ENCODE measurements around the gene NPAS2.

NPAS2 gene

GRCh38 chr2:100980046-100980445, 160.1 kb downstream of the NPAS2 start:
- CTCF ChIA-PET: no interaction called here
- DNase-seq (ENCODE audit: extremely low spot score): no peak
- POLR2A ChIA-PET: no interaction called here
- TF ChIP-seq ELF4 (IDR thresholded peaks at IDR 0.05): no peak

DNA sequence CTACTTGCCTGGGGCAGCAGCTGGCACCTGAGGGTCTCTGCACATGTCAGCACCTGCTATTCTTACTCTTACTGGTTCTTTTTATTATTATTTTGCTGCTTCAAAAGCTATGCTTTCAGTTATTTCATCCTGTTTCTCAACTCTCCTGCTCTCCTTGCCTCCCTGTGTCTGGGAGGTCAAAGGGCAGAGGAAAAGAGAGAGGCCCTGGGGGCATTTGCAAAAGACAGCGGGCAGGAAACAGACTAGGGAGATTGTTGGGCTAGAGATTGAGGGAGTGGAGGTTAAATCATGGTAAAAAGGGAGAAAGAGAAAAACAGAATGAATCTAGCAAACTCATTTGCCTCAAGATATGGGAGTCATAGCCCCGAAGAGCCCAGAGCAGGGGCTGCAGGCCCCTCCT, 161.1 kb downstream of the NPAS2 start:
- DNase-seq (ENCODE audit: extremely low spot score): no peak
- TF ChIP-seq FOXK2 (IDR thresholded peaks at IDR 0.05): no peak
- ChIA-PET CTCF (no interaction called here), POLR2A (no interaction called here)

DNA sequence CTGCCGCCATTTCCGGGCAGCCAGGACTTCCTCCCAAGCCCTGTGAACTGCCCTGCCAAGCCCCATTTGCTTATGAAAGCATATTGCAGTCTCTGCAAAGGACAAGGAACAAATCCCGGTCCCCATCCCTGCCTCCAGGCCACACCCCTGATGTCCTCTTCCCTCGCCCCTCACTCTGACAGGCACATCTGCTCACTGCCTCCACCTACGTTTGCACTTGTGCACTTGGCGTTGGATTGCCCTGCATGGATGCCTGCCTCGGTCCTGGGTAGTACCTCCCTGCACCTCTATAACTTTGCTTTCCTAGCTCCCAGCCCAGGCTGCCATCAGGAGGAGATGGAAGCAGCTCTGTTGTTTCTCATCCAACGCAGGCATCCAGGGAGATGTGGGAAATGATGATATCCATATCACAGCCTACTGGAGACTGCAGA, 162.5 kb downstream of the NPAS2 start:
- no peak for TF ChIP-seq LEF1 (IDR thresholded peaks at IDR 0.05; ENCODE audit: borderline replicate concordance)
- TF ChIP-seq BHLHE40 (IDR thresholded peaks at IDR 0.05; ENCODE audit: borderline replicate concordance): no peak
- TF ChIP-seq FOXK2 (IDR thresholded peaks at IDR 0.05): no peak
- TF ChIP-seq PKNOX1 (IDR thresholded peaks at IDR 0.05): no peak
- TF ChIP-seq FOXA1 (IDR thresholded peaks at IDR 0.05): no peak
- no peak for TF ChIP-seq ZNF384 (IDR thresholded peaks at IDR 0.05)
- TF ChIP-seq TARDBP (IDR thresholded peaks at IDR 0.05): no peak
- TF ChIP-seq L3MBTL2 (conservative IDR thresholded peaks at IDR 0.05): no peak
- no peak for TF ChIP-seq SP1 (IDR thresholded peaks at IDR 0.05)
- no peak for TF ChIP-seq HDGF (IDR thresholded peaks at IDR 0.05; ENCODE audit: borderline replicate concordance)
- TF ChIP-seq FOXM1 (IDR thresholded peaks at IDR 0.05; ENCODE audit: borderline replicate concordance): no peak
- no peak for DNase-seq (ENCODE audit: extremely low spot score)
- POLR2A ChIA-PET: interaction anchor here (0.6 kb wide), 1 partner anchor 246 kb away, joined by 5 read pairs; no protein-coding TSS in a partner anchor
- CTCF ChIA-PET: interaction anchor here (0.6 to 0.9 kb wide), 2 partner anchors 371 to 1531 kb away, joined by 3 to 4 read pairs; no protein-coding TSS in a partner anchor

- ChIA-PET CTCF (interaction anchor here (0.6 to 0.9 kb wide), 3 partner anchors 253 to 1531 kb away, joined by 3 to 5 read pairs (median 4); no protein-coding TSS in a partner anchor), POLR2A (interaction anchor here (0.6 kb wide), 1 partner anchor 247 kb away, joined by 5 read pairs; no protein-coding TSS in a partner anchor)
- TF ChIP-seq SUZ12 (IDR thresholded peaks at IDR 0.05): no peak
- TF ChIP-seq TARDBP (IDR thresholded peaks at IDR 0.05): no peak
- no peak for TF ChIP-seq SP1 (IDR thresholded peaks at IDR 0.05)
- no peak for TF ChIP-seq FOXA1 (IDR thresholded peaks at IDR 0.05)
- TF ChIP-seq ZNF384 (IDR thresholded peaks at IDR 0.05): no peak
- TF ChIP-seq FOXM1 (IDR thresholded peaks at IDR 0.05; ENCODE audit: borderline replicate concordance): no peak
- TF ChIP-seq ARNT (IDR thresholded peaks at IDR 0.05): no peak
- no peak for TF ChIP-seq HDGF (IDR thresholded peaks at IDR 0.05; ENCODE audit: borderline replicate concordance)
- TF ChIP-seq BHLHE40 (IDR thresholded peaks at IDR 0.05; ENCODE audit: borderline replicate concordance): no peak
- no peak for TF ChIP-seq PKNOX1 (IDR thresholded peaks at IDR 0.05)
- TF ChIP-seq NFRKB (IDR thresholded peaks at IDR 0.05): no peak
- TF ChIP-seq FOXK2 (IDR thresholded peaks at IDR 0.05): no peak
- TF ChIP-seq L3MBTL2 (conservative IDR thresholded peaks at IDR 0.05): no peak
- TF ChIP-seq LEF1 (IDR thresholded peaks at IDR 0.05; ENCODE audit: borderline replicate concordance): no peak
- no peak for TF ChIP-seq CTBP1 (IDR thresholded peaks at IDR 0.05; ENCODE audit: borderline replicate concordance)
- TF ChIP-seq ELF4 (IDR thresholded peaks at IDR 0.05): no peak
- no peak for DNase-seq (ENCODE audit: extremely low spot score)
Measured at GRCh38 chr2:100983201-100983600, 163.3 kb downstream of the NPAS2 start.

DNA sequence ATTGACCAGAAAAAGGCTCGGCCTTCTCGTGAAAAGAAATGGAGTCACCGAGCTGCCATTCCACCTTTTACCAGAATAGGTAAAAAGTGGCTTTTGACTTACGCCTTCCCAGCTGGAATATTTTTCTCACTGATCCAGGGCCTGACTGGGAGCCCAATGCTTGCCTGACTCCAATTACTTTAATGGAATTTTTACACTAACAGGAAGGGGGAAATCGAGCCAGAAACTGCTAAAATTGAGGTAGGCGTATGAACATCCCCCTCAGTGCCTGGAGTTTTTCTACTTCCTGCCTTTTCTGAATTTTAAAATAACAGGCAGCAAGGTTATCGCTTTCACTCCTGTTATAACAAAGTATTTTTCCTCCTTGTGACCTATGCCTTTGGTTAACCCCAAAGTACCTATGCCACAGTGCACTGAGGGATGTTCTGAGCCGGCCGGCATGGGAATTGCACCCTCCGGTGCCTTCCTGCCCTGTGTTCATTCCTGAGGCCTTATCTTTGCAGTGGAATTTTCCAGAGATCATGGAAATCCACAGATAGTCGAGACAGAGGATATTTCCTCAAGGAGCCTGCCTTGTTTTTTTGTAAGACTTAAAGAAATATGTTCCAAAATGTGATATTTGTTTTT, 163.9 kb downstream of the NPAS2 start:
- CTCF ChIA-PET: interaction anchor here (0.8 kb wide), 1 partner anchor 254 kb away, joined by 5 read pairs; no protein-coding TSS in a partner anchor
- no peak for DNase-seq (ENCODE audit: extremely low spot score)
- no peak for TF ChIP-seq BHLHE40 (IDR thresholded peaks at IDR 0.05; ENCODE audit: borderline replicate concordance)
- TF ChIP-seq FOXM1 (IDR thresholded peaks at IDR 0.05; ENCODE audit: borderline replicate concordance): no peak
- no peak for TF ChIP-seq HDGF (IDR thresholded peaks at IDR 0.05; ENCODE audit: borderline replicate concordance)
- no peak for TF ChIP-seq FOXA1 (IDR thresholded peaks at IDR 0.05)
- no peak for TF ChIP-seq LEF1 (IDR thresholded peaks at IDR 0.05; ENCODE audit: borderline replicate concordance)
- no peak for TF ChIP-seq FOXK2 (IDR thresholded peaks at IDR 0.05)
- POLR2A ChIA-PET: no interaction called here

GRCh38 chr2:100984892-100985307, 165.0 kb downstream of the NPAS2 start:
- DNase-seq (ENCODE audit: extremely low spot score): peak; percentile 81
- TF ChIP-seq FOXM1 (IDR thresholded peaks at IDR 0.05; ENCODE audit: borderline replicate concordance) (no peak), TARDBP (IDR thresholded peaks at IDR 0.05) (no peak)
- ChIA-PET CTCF (interaction anchor here (0.9 kb wide), 1 partner anchor 220 kb away, joined by 3 read pairs; no protein-coding TSS in a partner anchor), POLR2A (interaction anchor here (1.8 kb wide), 1 partner anchor 17 kb away, joined by 8 read pairs; the partner anchor contains the start of gene RPL31)

DNA sequence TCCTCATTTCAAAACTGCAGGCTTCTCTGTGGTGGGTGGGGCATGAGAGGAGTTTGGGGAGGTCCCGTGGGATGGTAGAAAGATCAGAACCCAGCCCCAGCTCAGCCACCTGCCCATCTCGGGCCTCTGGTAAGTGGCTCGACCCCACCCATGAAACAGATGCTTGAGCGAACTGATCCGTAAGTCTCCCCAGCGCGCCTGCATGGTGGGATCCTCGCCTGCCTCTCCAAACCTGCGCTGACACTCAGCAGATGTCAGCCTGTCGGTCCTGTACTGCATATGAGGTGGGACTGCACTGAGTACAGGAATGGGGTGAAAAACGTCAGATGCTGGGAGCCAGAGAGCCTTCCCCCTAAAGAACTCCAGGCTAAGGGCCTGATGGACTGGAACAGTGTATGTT, 166.2 kb downstream of the NPAS2 start:
- TF ChIP-seq FOXM1 (IDR thresholded peaks at IDR 0.05; ENCODE audit: borderline replicate concordance) (no peak), BHLHE40 (IDR thresholded peaks at IDR 0.05; ENCODE audit: borderline replicate concordance) (no peak), PKNOX1 (IDR thresholded peaks at IDR 0.05) (no peak), ELF4 (IDR thresholded peaks at IDR 0.05) (no peak), NFRKB (IDR thresholded peaks at IDR 0.05) (no peak), SP1 (IDR thresholded peaks at IDR 0.05) (no peak), SUZ12 (IDR thresholded peaks at IDR 0.05) (no peak), CTBP1 (IDR thresholded peaks at IDR 0.05; ENCODE audit: borderline replicate concordance) (no peak), FOXK2 (IDR thresholded peaks at IDR 0.05) (no peak), LEF1 (IDR thresholded peaks at IDR 0.05; ENCODE audit: borderline replicate concordance) (no peak), FOXA1 (IDR thresholded peaks at IDR 0.05) (no peak)
- ChIA-PET CTCF (no interaction called here), POLR2A (interaction anchor here (1.8 kb wide), 1 partner anchor 16 kb away, joined by 8 read pairs; the partner anchor contains the start of gene RPL31)
- DNase-seq (ENCODE audit: extremely low spot score): no peak

Data from HEK293T (cell line).